Stimulated activated CD8-positive, alpha-beta memory T cell treated with anti-CD3 and anti-CD28 coated beads, Interleukin-15, amount 100 ng/mL, for 1 hour (primary cell): ENCODE results near the gene LIPA.
"Not testable (repeated sequence)": the region's sequence is repeated elsewhere in the genome, so short reads cannot be mapped to it uniquely, and the experiment has no call there.

Experiments
- DNase-seq: peaks from one replicate; pipeline ENCODE4 v3.0.0-alpha.2; 2020; ENCODE audit warnings: low read depth

LIPA gene

GRCh38 chr10:89207181-89207800, 44.3 kb downstream of the LIPA start, which contains the start of gene CH25H:
Gene CH25H (minus strand): TSS chr10:89207317. CDS start chr10:89207292, 25 bp downstream.
- DNase-seq: no peak

GRCh38 chr10:89206402-89207180, 45.0 kb downstream of the LIPA start:
- no peak for DNase-seq

- no peak for DNase-seq
Observed at GRCh38 chr10:89204621-89205185, 46.9 kb downstream of the LIPA start.

- DNase-seq: no peak
Observed at GRCh38 chr10:89203237-89203636, 48.3 kb downstream of the LIPA start.

- DNase-seq: no peak
Observed at GRCh38 chr10:89202033-89202425, 49.5 kb downstream of the LIPA start.

- DNase-seq: no peak
Observed at GRCh38 chr10:89201345-89202032, 50.1 kb downstream of the LIPA start.

- no peak for DNase-seq
Observed at GRCh38 chr10:89197473-89197872, 54.1 kb downstream of the LIPA start.

- DNase-seq: not testable (repeated sequence)
Observed at GRCh38 chr10:89191301-89191700, 60.3 kb downstream of the LIPA start.

GRCh38 chr10:89189211-89189734, 62.3 kb downstream of the LIPA start:
- DNase-seq: no peak

- DNase-seq: no peak
Observed at GRCh38 chr10:89185658-89186057, 65.9 kb downstream of the LIPA start.

GRCh38 chr10:89184638-89185037, 66.9 kb downstream of the LIPA start:
- no peak for DNase-seq

- no peak for DNase-seq
Observed at GRCh38 chr10:89183571-89183970, 68.0 kb downstream of the LIPA start.

- no peak for DNase-seq
Observed at GRCh38 chr10:89182894-89183293, 68.7 kb downstream of the LIPA start.

- no peak for DNase-seq
Observed at GRCh38 chr10:89175816-89176215, 75.8 kb downstream of the LIPA start.

GRCh38 chr10:89173075-89173474, 78.5 kb downstream of the LIPA start:
- no peak for DNase-seq

GRCh38 chr10:89171996-89172395, 79.6 kb downstream of the LIPA start:
- DNase-seq: no peak

- no peak for DNase-seq
Observed at GRCh38 chr10:89171263-89171872, 80.2 kb downstream of the LIPA start.

GRCh38 chr10:89168354-89168900, 83.1 kb downstream of the LIPA start:
- not testable (repeated sequence) for DNase-seq

GRCh38 chr10:89167915-89168314, 83.7 kb downstream of the LIPA start:
- DNase-seq: no peak

- no peak for DNase-seq
Observed at GRCh38 chr10:89165923-89166322, 85.7 kb downstream of the LIPA start.

- DNase-seq: no peak
Observed at GRCh38 chr10:89164920-89165319, 86.7 kb downstream of the LIPA start.

GRCh38 chr10:89164080-89164479, 87.5 kb downstream of the LIPA start:
- no peak for DNase-seq
